ENCODE results near the gene IGLON5. TPM values are rescaled to one million over a fixed set of nuclear protein-coding genes. Genes with fewer than 3 reads are reported as not detected.

Gene IGLON5
- total RNA-seq, 2 donors from 2014 or later = 0.16 TPM; not detected in 1

DNA sequence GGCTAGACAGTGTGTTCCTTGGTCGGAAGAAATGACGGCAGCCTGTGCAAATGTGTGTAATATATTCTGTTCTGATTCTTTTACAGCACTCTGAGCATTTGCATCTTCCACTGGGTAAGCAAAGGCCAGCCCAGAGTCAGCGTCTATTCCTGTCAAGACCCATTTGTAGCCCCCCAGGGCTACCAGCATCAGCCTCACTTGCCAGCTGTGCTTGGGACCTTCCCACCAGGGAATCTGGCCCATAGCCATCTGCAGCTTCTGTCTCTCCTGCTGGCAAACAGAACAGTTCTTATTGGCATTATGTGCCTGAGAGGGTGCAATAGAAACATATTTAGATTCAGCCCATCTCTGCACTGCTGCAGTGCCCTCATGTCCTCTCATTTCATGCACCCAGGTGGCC is 6.0 kb upstream of the IGLON5 start:
- intact Hi-C loops (cut with DNase I) = no loop called here
- ATAC-seq (no peak), DNase-seq (no peak)

GRCh38 chr19:51316688-51317087 is 5.2 kb downstream of the IGLON5 start:
- no peak for DNase-seq
- ATAC-seq = no peak
- intact Hi-C loops (cut with DNase I) = no loop called here

DNA sequence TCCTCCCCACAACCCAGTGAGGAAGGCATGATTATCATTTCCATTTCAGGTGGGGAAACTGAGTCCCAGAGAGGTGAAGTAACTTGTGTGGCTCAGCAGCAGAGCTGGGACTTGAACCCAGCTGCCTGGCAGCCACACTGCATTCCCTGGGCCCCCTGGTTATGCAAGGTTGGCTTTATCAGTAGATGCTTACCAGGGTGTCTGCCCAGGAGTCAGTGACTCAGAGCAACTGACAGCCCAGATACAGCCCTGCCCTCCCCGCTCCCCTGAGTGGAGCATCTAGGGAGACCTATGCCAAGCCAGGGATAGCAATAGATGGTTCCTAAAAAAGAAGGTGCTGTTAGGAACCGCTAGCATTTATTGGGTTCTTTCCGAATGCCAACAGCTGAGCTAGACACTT is 5.9 kb downstream of the IGLON5 start:
- ATAC-seq = peak; percentile 19 to 71

GRCh38 chr19:51317968-51318367 is 6.5 kb downstream of the IGLON5 start:
- ATAC-seq (no peak), DNase-seq (no peak)
- intact Hi-C loops (cut with DNase I) = no loop called here

More for the DNA sequence above, 5.9 kb downstream of the IGLON5 start:
- intact Hi-C loops (cut with DNase I) = no loop called here
- no peak for DNase-seq

DNA sequence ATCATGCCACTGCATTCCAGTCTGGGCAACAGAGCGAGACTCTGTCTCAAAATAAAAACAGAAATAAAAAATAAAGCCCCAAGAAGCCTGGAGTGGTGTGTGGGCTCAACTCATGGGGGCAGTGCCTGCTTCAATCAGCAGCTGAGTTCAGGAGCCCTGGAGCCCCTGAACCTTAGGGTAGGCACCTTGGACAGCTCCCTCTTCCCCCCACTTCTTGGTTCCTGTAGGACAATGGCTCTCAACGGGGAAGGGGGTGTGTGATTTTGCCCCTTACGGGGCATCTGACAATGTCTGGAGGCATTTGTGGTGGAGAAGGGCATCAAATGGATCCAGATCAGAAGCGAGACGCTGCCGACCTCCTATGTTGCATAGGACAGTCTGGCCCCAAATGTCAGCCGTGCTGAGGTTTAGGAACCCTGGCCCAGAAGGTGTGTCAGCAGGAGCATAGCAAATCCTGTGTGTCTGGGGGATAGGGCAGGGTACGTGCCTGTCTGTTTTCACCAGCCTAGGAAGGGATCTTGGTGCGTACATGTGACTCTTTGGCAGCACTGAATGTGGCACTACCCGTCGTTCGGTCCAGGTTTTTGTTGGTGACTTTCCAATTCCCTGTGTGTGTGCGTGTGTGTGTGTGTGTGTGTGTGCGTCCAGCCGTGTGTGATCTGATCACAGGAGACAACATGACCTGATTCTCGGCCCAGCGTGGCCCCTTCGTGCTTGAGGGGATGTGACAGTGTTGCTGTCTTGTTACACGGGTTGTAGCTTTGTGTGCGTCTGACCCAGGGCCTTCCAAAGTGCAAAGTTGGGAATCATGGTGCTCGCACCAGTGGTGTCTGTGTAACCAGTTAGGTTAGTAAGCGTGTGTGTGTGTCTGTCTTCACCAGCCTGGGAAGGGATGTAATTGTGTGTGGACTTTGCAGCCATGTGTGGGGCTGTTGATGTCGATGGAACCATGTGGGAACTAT is 7.5 kb downstream of the IGLON5 start:
- ATAC-seq (no peak), DNase-seq (no peak)
- intact Hi-C loops (cut with DNase I) = no loop called here

DNA sequence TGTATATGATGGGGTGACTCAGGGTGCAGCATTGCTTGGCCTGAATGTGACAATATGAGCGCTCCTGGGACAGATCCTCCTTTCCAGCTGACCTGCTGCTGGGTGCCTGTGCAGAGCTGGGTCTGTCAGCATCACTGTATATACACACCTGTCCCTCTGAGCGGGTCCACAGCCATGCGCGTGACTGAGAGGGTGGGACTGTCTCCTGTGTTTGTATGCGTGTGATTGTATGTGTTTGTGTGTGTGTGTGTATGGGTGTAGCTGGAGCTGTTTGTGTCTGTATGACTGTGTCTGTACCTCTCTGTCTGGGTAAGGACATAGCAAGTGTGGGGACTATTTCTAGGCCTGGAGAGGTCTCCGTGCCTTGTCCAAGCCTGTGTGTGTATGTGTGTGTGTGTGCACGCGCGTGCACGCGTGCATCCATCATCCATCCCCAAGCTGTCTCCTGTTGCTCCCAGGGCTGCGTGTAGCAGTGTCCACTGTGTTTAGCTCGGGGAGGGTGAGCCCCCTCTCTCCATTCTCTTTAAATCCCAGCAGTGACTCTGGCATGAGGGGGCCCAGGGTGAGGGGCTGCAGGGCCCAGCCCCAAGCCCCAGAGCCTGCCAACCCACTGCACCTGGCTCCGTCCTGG is 8.3 kb downstream of the IGLON5 start:
- intact Hi-C loops (cut with DNase I) = no loop called here
- ATAC-seq (no peak), DNase-seq (no peak)

GRCh38 chr19:51320280-51320657 is 8.8 kb downstream of the IGLON5 start:
- peak in 1 of 2 donors; percentile 14 for ATAC-seq
- DNase-seq = no peak
- intact Hi-C loops (cut with DNase I) = no loop called here

DNA sequence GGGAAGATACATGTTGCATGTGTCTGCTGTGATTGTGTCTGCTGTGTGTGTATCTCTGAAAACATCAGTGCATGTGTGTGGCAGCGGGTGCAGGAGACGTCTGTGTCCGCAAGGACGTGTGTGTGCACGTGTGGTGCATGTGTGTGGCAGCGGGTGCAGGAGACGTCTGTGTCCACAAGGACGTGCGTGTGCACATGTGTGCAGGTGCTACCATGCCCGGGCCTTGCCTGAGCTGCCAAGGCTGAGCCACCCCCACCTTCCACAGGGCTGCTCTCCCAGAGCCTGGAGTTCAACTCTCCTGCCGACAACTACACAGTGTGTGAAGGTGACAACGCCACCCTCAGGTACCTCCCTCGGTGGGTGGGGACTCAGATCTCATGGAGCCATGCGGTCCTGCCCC is 10.4 kb downstream of the IGLON5 start:
- no peak for ATAC-seq
- DNase-seq = no peak
- intact Hi-C loops (cut with DNase I) = no loop called here

DNA sequence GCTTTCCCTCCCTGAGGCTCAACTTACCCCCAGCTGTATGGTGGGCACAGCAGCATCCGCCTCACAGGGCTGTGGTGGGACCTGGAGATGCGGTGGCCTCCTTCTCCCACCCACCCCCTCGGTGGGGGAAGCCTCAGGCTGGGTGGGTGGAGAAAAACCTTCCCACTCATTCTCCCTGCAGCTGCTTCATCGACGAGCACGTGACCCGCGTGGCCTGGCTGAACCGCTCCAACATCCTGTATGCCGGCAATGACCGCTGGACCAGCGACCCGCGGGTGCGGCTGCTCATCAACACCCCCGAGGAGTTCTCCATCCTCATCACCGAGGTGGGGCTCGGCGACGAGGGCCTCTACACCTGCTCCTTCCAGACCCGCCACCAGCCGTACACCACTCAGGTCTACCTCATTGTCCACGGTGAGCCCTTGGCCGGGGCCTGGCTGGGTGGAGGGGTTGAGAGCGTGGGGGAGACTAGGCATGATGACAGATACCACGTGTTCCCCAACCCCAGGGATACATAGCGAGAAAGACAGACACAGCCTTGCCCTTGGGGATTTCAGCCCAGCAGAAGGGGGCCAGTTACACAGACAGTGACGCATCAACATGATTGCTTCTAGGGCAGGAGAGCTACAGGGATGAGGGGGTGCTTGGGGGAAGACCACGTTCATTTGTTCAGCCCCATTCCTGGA is 12.2 kb downstream of the IGLON5 start:
- intact Hi-C loops (cut with DNase I) = no loop called here
- DNase-seq (no peak), ATAC-seq (no peak)

DNA sequence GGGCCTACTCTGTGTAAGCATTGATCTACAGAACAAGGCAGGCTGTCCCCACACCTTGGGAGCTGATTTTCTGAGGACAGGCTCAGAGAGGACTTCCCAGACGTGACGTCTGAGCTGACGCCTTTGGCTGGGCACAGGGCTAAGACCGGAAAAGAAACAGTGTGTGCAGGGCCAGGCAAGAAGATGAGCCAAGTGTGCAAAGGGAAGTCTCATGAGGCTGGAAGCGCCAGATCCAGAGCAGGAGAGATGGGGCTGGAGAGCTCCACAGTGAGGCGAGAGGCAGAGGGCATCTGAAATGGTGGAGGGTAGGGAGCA is 12.7 kb downstream of the IGLON5 start:
- DNase-seq (no peak), ATAC-seq (no peak)
- intact Hi-C loops (cut with DNase I) = no loop called here

DNA sequence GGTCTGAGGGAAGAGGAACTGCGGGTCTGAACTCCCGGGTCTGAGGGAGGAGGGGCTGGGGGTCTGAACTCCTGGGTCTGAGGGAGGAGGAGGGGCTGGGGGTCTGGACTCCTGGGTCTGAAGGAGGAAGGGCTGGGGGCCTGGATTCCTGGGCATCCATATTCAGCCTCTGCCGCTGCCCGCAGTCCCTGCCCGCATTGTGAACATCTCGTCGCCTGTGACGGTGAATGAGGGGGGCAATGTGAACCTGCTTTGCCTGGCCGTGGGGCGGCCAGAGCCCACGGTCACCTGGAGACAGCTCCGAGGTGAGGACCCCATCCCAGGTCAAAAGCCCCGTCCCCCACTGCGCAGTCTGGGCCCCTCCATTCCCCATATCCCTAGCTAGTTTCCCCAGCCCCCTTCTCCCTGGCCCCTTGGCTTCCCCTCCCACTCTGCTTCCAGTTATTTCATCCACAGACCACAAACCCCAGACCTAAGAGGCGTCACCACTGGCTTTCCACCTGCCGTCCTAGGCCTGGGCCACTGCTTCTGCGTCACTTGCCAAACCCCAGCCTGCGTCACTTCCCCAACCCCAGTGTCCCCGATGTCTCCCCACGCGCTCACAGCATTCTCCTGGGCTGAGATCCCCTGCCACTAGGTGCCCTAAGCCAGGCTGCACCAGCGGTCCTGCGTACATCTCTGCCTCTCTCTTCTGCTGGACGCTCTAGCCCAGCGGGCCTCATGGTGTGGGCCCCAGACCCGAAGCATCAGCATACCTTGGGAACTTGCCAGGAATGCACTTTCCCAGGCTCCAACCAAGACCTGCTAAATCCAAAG is 13.9 kb downstream of the IGLON5 start:
- DNase-seq (no peak), ATAC-seq (no peak)
- intact Hi-C loops (cut with DNase I) = no loop called here

DNA sequence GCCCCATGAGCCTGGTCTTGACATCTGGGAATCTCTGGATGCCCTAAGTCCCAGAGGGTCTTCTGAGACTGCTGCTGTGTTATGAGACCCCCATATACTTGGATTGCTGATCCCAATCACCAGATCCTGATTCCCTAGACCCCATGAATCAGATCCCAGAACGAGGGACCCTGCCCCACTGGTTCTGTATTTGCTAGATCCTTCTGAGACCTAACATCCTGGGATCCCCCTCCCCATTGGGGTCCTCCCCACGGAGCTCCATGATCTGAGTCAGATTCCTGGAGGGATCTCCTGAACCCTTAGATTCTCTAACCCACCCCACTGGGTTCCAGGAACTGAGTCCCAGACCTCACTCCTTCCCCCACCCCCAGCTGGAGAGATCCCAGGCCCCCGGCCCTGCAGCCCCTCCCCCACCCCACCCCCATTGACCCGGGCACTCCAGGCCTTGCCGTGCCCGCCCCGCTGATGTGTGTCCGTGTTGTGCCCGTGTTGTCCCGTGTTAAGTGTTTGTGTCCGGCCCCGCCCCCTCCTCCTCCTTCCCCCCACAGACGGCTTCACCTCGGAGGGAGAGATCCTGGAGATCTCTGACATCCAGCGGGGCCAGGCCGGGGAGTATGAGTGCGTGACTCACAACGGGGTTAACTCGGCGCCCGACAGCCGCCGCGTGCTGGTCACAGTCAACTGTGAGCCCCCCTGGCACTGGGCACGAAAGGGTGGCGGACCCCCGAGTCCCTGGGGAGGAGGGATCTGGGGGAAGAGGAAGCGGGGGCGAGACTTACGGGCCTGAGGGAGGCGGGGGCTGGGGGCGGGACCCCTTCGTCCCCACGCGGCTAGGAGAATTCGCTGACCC is 15.0 kb downstream of the IGLON5 start:
- no peak for DNase-seq
- ATAC-seq = no peak
- intact Hi-C loops (cut with DNase I) = no loop called here

DNA sequence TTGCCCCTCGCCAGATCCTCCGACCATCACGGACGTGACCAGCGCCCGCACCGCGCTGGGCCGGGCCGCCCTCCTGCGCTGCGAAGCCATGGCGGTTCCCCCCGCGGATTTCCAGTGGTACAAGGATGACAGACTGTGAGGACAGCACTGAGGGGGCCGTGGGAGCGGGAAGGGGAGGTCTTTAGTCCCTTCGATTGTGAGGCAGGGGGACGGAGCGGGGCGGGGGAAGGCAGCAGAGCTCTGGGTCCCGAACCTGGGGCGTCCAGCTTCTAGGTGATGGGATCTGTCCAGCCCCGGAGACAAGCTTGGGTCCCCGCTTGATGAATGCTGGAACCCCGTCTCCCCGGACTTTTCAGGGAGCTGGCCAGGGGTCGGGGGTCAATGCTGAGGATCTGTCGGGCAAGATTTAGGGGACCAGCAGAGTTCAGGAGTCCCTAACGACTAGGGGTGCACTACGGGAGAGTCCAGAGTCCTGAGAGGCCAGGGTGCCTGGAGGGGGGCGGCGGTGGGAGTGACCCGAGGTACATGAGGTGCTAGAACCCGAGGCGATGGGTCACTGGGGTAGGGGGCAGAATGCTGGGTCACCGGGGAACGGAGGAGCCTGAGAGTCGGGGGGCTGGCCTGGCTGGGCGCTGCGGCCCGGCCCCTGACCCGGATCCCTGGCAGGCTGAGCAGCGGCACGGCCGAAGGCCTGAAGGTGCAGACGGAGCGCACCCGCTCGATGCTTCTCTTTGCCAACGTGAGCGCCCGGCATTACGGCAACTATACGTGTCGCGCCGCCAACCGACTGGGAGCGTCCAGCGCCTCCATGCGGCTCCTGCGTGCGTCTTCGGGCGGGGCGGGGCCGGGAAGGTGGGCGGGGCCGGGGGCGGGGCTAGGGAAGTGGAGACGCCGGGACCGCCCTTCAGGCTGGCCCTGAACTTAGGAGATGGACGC is 15.9 kb downstream of the IGLON5 start:
- ATAC-seq (peak; percentile 63 to 78), DNase-seq (peak; percentile 64)
- intact Hi-C loops (cut with DNase I) = no loop called here

DNA sequence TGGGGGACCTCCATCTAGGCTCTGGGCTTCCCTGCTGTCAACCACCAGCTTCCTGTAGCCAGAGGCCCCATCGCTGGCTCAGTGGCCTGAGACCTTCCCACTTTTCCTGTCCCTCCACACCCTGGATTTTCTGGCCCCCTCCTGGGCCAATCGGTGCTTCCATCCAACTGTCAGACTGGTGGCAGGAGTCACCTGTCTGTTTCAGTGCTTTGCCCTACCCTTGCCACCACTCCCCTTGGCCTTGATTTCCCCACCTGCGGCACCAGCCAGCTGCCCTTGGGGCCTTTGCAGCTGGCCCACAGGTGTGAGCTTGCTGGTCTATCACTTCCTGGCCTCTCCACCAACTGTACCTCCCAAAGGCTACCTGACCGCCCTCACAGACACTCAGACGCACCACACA is 18.0 kb downstream of the IGLON5 start:
- DNase-seq (no peak), ATAC-seq (no peak)
- intact Hi-C loops (cut with DNase I) = no loop called here

GRCh38 chr19:51330366-51330765 is 18.9 kb downstream of the IGLON5 start:
- DNase-seq (no peak), ATAC-seq (no peak)
- intact Hi-C loops (cut with DNase I) = loop anchor here in 1 of 2 donors (10.0 kb wide), 1 partner anchor 74 kb away; no protein-coding TSS in a partner anchor

GRCh38 chr19:51331193-51331592 is 19.7 kb downstream of the IGLON5 start:
- no peak for DNase-seq
- no peak for ATAC-seq
- intact Hi-C loops (cut with DNase I) = loop anchor here in 1 of 2 donors (10.0 kb wide), 1 partner anchor 74 kb away; no protein-coding TSS in a partner anchor

- DNase-seq = no peak
- ATAC-seq = no peak
- intact Hi-C loops (cut with DNase I) = loop anchor here in 1 of 2 donors (10.0 kb wide), 1 partner anchor 73 kb away; no protein-coding TSS in a partner anchor
Observed at GRCh38 chr19:51331716-51332115, 20.3 kb downstream of the IGLON5 start.

Data from left cardiac atrium (tissue), 4 donors.